Measurements from ENCODE around the gene PRDX6.

DNA sequence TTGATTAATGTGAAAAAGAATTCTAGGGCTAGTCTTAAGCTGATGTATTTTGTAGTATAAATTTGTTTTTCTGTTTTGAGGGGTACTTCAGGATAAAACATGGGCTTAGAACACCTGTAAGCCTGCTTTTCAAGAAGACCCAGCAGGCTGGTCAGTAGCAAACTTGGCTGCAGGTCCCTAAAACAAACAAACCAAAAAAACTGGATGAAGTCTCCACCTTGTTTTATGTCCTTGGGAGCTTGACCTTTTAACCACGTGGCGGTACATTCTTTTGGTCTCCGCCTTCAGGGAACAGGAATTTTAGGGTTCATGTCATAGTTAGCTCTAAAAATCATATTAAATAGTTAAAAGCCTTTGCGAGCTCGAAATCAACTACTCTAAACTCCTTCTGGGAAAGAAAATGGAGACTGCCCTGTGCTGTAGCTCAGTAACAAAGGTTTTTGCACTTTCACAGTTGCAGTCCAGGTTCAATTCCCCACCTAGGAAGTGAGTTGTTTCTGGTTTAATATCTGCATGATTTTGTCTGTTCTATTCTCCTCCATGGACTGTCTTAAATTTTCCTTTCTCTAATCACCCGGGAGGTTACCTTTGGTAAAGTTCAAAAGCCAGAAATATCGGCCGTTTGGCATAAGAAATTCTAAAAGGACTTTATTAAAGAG lies 18.6 kb downstream of the PRDX6 start:
- no peak for TF ChIP-seq SIN3A (IDR thresholded peaks at IDR 0.05; ENCODE audit: borderline replicate concordance, insufficient read depth, low read length)
- no peak for TF ChIP-seq FOXP2 (optimal IDR thresholded peaks at IDR 0.05; ENCODE audit: borderline replicate concordance, extremely low read depth, extremely low read length, insufficient read depth)
- TF ChIP-seq TAF1 (IDR thresholded peaks at IDR 0.05; ENCODE audit: borderline replicate concordance, insufficient read depth, low read length), result no peak
- no peak for TF ChIP-seq POLR2AphosphoS5 (IDR thresholded peaks at IDR 0.05; ENCODE audit: low read depth, low read length)
